Type B pancreatic cell (in vitro differentiated cells): ENCODE results near the gene SMAD7. TPM values are rescaled to one million over a fixed set of nuclear protein-coding genes. Genes with fewer than 3 reads are reported as not detected.
A peak's percentile ranks its signal among the peaks of the same experiment; 100 is the strongest.

ENCODE experiments used
- DNase-seq: peaks from one replicate; pipeline ENCODE4 v3.0.0; 2021; ENCODE audit warnings: mixed read lengths; ENCODE audit not compliant: unreplicated experiment; ENCODE audit errors: extremely low spot score
- H3K27ac Mint-ChIP-seq: 2 replicates; pipeline ENCODE4 v1.8.0; 2021; ENCODE audit warnings: mild to moderate bottlenecking, mixed read lengths
- H3K27me3 Mint-ChIP-seq: 2 replicates; pipeline ENCODE4 v1.8.0; 2021; ENCODE audit warnings: mixed read lengths
- H3K36me3 Mint-ChIP-seq: 2 replicates; pipeline ENCODE4 v1.8.0; 2021; ENCODE audit warnings: mixed read lengths
- H3K4me1 Mint-ChIP-seq: one replicate; pipeline ENCODE4 v1.8.0; 2021; ENCODE audit warnings: mixed read lengths; ENCODE audit not compliant: unreplicated experiment
- H3K4me3 Mint-ChIP-seq: 2 replicates; pipeline ENCODE4 v1.8.0; 2021; ENCODE audit warnings: mild to moderate bottlenecking, mixed read lengths
- H3K9me3 Mint-ChIP-seq: 2 replicates; pipeline ENCODE4 v1.8.0; 2021; ENCODE audit warnings: mixed read lengths
- total RNA-seq: library from RNA; stranded (reverse); gene quantifications from 2 replicates; pipeline ENCODE4 v1.2.1, GENCODE V29; 2021; ENCODE audit warnings: low replicate concordance
- TF ChIP-seq, protein P1 (sequence below): fragments of 200-600 bp; sonication (generic); conservative IDR thresholded peaks from 2 replicates; pipeline ENCODE4 v1.5.0; 2021; ENCODE audit warnings: antibody characterized with exemption, mild to moderate bottlenecking

The SMAD7 gene
- total RNA-seq, 1 donor from 2014 or later: 17.8 TPM

GRCh38 chr18:48904091-48904490, 46.7 kb downstream of the SMAD7 start:
- TF ChIP-seq, protein P1, sequence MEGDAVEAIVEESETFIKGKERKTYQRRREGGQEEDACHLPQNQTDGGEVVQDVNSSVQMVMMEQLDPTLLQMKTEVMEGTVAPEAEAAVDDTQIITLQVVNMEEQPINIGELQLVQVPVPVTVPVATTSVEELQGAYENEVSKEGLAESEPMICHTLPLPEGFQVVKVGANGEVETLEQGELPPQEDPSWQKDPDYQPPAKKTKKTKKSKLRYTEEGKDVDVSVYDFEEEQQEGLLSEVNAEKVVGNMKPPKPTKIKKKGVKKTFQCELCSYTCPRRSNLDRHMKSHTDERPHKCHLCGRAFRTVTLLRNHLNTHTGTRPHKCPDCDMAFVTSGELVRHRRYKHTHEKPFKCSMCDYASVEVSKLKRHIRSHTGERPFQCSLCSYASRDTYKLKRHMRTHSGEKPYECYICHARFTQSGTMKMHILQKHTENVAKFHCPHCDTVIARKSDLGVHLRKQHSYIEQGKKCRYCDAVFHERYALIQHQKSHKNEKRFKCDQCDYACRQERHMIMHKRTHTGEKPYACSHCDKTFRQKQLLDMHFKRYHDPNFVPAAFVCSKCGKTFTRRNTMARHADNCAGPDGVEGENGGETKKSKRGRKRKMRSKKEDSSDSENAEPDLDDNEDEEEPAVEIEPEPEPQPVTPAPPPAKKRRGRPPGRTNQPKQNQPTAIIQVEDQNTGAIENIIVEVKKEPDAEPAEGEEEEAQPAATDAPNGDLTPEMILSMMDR: no peak
- Mint-ChIP-seq H3K36me3 (no peaks in the 10 kb centered on the region), H3K4me3 (no peak overlapping the region), H3K27me3 (no peaks in the 10 kb centered on the region), H3K9me3 (peaks cover 9% of the 10 kb centered on the region), H3K4me1 (no peaks in the 10 kb centered on the region), H3K27ac (no peak overlapping the region)
- no peak for DNase-seq

DNA sequence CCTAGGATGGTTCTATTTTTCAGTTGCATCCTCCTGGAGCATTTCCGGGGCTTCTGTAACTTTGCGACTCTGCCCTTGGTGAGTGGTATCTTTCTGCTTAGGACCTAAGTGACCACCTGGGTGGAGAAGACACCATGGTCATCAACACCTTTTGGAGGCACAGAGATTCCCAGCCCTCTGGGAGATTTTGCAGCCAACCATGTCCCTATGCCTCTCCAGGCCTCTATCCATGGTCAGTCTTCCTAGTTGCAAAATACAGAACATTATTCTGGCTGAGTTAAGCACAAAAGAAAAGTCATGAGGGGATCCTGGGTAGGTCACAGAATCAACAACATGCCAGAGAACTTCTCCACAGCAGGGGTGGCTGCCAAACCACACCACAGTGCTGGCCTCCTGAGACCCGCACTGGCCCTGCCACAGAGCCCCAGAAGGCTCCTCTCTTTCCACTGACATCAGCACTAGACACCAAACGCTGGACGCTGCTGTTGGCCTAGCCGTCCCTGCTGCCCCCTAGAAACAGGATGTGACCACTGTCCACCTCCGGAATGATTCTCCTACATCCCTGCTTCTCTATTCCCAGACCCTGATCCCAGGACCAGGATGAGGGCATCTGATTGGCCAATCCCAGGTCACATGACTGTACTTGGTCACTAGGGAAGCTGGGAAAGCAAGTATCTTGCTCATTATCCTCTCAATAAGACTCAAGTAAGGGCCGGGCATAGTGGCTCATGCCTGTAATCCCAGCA, 47.7 kb downstream of the SMAD7 start:
- no peak for DNase-seq
- H3K27ac Mint-ChIP-seq: no peak overlapping the region
- H3K4me1 Mint-ChIP-seq: no peaks in the 10 kb centered on the region
- no peak overlapping the region for H3K4me3 Mint-ChIP-seq
- H3K36me3 Mint-ChIP-seq: no peaks in the 10 kb centered on the region
- H3K27me3 Mint-ChIP-seq: no peaks in the 10 kb centered on the region
- TF ChIP-seq, protein P1: no peak
- H3K9me3 Mint-ChIP-seq: peaks cover 9% of the 10 kb centered on the region

- no peaks in the 10 kb centered on the region for H3K36me3 Mint-ChIP-seq
- DNase-seq: peak; percentile 86
- TF ChIP-seq, protein P1: no peak
- H3K27me3 Mint-ChIP-seq: no peaks in the 10 kb centered on the region
- peaks cover 9% of the 10 kb centered on the region for H3K9me3 Mint-ChIP-seq
- H3K4me3 Mint-ChIP-seq: no peak overlapping the region
- H3K4me1 Mint-ChIP-seq: no peaks in the 10 kb centered on the region
- no peak overlapping the region for H3K27ac Mint-ChIP-seq
These were observed 48.5 kb downstream of the SMAD7 start for GRCh38 chr18:48902023-48902855.

DNA sequence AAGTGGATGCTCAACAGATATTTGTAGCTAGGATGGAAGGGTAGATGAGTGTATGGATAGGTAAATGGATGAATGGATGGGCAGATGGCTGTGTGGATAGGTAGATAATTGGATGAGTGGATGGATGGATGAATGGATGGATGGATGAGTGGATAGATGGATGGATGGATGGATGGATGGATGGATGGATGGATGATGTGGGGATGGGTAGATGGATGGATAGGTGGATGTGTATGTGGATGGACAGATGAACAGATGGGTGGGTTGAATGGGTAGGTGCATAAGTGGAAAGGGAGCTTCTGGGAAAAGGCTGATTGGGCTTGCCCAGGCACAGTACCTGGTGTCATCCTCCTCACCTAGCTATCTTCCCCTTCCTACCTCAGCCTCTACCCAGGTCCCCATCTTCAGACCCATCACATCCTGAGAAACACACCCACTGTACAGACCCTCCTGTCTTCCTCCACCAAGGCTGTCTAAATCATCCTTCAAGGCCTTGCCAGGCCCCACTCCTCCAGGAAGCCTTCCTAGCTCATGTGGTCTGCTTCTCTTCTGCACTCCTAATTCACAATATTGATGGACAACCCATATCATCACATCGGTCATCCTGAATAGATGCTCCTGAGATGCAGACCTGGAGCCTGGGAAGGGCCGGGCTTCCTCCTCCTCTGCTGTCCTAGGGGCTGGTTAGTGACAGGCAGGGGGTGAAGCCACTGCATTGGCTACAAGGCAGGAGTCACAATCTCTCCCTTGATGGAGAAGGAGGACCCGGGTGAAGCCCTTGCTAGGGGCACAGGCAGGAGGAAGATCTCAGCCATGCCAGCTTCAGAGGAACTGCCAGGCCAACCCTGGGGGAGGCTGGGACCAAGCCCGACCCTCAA, 49.4 kb downstream of the SMAD7 start:
- peaks cover 9% of the 10 kb centered on the region for H3K9me3 Mint-ChIP-seq
- H3K36me3 Mint-ChIP-seq: no peaks in the 10 kb centered on the region
- H3K27me3 Mint-ChIP-seq: no peaks in the 10 kb centered on the region
- no peak overlapping the region for H3K27ac Mint-ChIP-seq
- no peak for DNase-seq
- no peak overlapping the region for H3K4me3 Mint-ChIP-seq
- H3K4me1 Mint-ChIP-seq: peaks cover 4% of the 10 kb centered on the region
- TF ChIP-seq, protein P1: no peak

GRCh38 chr18:48900469-48900868, 50.3 kb downstream of the SMAD7 start:
- DNase-seq: no peak
- H3K27me3 Mint-ChIP-seq: no peaks in the 10 kb centered on the region
- no peak overlapping the region for H3K4me3 Mint-ChIP-seq
- no peak overlapping the region for H3K27ac Mint-ChIP-seq
- H3K9me3 Mint-ChIP-seq: peaks cover 8% of the 10 kb centered on the region
- TF ChIP-seq, protein P1: no peak
- H3K4me1 Mint-ChIP-seq: peaks cover 9% of the 10 kb centered on the region
- H3K36me3 Mint-ChIP-seq: no peaks in the 10 kb centered on the region
